Fibroblast of peridontal ligament (primary cell): Measurements from ENCODE around the gene ACBD7.
A peak's percentile ranks its signal among the peaks of the same experiment; 100 is the strongest.

ENCODE experiments used
- DNase-seq: peaks from one replicate; pipeline ENCODE4 v3.0.0-alpha.2; 2010; ENCODE audit errors: extremely low read depth

The ACBD7 gene

DNA sequence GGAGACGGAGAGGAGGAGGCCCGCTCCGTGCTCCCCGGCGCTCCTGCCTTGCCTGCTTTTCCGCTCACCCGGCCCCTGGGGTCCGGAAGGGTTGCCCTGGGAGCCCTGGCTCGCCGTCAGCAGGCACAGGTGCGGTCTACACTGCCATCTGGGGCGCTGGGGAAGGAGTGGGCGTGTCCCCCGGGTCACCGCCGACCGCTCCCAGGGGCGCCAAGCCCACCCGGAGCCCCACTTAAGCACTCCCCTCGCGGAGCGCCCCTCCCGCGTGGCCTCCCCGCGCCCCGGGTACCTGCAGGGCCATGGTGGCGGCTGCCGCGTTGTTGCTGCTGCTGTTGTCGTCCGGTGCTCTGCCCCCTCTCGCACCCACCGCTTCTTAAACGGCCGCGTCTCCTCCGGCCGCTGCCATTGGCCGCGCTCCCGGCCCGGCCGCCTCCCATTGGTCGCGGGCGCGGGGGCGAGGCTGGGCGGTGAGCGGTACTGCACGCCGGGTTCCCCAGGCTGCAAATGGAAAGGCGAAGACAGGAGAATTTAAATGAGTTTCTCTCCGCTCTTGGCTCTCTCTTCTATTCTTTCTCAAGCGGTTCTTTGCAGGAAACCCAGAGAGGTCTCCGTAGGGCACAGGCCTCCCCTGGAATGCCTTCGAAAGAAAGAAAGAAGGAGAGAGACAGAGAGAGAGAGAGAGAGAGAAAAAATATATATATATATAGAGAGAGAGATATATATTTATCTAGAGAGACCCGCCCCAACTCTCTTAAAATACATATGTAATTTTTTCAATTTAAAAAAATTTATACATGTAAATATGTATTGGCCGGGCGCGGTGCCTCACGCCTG is at the start of gene ACBD7:
ACBD7 (minus strand) TSS at position 349 of the 834 bp plus-strand sequence; CDS start at position 301, 48 bp downstream.
- peak; percentile 54 for DNase-seq

DNA sequence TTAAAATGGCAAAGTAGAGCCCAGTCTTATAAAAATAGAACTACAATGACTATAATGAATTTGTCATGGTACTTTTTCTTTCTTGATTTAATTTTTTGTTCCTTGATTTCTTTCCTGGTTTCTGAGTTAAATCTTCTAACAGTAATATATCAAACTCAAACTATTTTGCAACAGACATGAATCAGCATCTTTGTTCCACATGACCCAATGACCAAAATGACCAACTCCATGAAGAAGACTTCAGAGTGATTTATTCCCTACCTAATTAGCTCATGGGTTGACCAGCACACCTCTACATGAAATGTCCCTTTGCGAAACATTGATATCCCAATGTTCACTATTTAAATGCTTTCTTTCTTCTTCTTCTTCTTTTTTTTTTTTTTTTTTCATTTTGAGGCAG is 49.1 kb upstream of the ACBD7 start:
- DNase-seq = peak; percentile 68

DNA sequence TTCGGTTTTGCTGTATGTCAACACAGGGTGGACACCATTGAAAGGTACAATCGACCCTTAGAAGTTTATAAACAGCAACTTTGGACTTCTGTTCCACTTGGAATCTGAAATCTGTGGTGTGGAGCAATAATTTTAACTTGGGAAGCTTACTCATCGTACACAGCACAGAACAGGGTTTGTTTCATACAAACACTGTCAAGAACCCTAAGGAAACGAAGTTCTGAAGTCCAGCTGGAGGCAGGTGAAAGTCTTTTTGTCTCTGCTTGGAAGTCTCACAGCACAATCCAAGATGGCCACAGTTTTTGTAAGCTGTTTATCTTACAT is 48.4 kb upstream of the ACBD7 start:
- DNase-seq = peak; percentile 51

DNA sequence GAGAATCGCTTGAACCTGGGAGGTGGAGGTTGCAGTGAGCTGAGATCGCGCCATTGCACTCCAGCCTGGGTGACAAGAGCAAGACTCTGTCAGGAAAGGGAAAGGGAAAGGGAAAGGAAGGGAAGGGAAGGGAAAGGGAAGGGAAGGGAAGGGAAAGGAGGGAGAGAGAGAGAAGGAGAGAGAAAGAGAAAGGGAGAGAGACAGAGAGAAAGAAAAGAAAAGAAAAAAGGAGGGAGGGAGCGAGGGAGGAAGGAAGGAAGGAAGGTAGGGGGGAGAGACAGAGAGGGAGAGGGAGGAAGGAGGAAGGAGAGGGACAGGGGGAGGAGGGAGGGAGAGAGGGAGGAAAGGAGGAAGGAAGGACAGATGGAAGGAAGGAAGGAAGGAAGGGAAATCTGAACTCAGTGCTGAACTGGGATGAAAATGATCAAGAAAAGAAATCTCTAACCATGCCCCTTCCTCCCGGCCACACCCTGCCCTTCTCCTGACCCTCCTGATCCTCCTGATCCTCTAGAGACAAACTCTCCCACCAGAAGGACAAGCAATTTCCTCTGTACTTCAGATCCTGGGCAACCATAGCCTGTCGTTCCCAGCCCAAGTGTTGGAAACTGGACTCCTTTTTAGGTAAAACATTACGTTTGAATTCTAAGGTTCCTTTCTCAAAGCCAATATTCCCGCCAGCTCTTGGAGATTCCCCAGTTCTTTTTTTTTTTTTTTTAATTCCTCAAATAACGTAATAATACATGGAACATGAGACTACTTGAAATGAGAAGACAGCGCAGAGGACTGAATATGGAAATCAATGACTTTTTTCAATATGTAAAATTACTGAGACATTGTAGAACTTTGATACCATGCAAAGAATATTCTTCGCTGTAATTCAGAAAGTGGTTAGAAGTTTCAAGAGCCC is 47.8 kb upstream of the ACBD7 start:
- no peak for DNase-seq

DNA sequence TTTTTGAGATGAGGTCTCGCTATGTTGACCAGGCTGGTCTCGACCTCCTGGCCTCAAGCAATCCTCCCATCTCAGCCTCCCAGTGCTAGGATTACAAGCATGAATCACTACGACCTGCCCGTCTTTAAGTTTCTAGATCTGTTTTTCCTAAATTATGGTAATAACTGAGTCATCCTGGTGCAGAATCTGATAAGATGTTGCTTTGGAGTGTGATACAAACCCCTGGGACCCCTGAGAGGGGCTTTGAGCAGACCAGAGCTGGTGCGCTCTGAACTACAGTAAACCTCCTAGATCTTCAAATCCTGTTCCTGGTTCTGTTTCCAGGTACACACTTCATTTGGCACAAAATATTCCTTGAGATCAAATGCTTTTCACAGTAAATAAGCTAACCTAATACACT is 42.8 kb upstream of the ACBD7 start:
- DNase-seq = no peak

DNA sequence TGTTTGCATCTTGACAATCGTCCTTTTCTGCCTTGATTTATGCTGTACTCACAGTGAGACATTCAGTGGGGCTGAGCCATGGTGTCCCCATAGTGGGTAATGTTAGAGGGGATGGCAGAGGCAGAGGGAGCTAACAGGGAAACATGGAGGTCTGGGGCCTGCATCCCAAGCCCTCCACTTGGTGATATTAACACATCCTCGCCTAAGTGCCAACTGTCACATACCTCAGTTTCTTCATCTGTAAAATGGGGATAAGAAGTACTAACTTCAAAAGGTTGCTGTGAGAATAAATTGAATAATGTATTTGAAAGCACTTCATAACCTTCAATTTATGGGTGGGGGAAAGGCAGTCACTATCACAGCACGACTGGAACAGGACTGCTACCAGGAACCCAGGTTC is 36.3 kb upstream of the ACBD7 start:
- DNase-seq = no peak

DNA sequence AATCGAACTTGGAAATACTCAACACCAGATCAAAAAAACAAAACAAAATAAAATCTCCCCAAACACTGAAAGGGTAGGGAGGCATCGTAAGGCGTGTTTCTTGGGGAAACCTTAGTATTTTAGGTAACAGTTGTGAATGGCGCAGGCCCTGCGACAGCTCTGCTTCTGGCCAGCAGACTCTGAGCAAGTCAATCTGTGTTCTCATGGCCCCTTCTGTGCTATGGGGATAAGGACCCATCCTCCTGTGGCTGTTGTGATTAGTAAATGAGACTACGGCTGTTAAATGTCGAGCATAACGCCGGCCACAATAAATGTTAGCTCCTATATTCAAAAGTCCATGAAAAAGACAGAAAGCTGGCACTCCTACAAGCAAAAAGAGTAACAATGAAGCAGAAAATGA is 35.6 kb upstream of the ACBD7 start:
- DNase-seq = no peak

DNA sequence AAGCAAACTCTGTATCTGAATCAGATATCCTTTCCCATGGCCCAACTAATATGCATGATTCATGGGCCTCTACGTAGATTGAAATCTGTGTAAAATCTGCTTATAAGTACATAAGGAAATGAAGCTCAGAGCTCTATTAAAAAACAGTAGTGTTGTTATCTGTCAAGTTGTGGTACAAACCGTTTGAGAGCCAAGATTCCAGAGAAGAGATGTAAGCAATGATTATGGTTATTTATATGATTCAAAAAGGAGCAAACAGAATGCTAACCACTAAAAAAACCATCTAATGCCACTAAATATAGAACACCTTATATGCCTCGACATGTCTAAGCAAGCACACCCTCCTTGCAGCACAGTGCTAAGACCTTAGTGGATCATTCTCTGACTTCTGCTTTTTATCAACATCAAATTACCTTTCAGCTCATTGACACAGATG is 35.2 kb upstream of the ACBD7 start:
- DNase-seq = peak; percentile 78

DNA sequence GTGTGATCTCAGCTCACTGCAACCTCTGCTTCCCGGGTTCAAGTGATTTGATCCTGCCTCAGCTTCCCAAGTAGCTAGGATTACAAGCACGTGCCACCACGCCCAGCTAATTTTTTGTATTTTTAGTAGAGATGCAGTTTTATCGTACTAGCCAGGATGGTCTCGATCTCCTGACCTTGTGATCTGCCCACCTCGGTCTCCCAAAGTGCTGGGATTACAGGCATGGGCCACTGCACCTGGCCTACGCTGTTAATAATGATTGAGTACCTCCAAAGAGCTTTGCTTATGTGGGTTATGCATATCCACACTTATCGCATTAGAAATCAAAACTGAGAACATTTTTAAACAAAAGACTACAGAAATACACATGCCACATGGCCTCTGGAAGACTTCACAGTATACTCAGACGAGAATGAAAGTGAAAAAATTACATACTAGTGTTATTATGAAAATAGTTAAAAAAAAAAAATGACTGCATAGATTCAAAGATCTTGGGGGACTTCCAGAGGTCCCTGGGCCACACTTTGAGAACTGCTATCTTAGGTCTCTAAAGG is 34.0 kb upstream of the ACBD7 start:
- no peak for DNase-seq

DNA sequence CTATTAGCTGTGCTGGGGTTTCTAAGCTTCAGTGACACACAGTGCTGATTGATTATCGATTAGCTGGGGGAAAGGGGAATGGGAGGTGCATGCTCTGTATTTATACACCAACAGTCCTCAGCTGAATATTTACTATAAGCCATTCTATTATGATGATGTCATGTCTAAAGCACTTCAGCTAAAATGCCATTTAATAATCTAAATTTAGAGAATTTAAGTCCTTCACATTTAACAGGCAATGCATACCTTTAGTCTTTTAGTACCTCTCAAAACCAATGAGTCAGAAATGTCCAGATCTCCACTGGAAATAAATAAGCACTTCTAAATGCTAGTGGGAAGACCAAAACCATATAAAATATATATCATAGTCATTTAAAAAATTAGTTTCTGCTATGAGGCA is 33.1 kb upstream of the ACBD7 start:
- DNase-seq = no peak

DNA sequence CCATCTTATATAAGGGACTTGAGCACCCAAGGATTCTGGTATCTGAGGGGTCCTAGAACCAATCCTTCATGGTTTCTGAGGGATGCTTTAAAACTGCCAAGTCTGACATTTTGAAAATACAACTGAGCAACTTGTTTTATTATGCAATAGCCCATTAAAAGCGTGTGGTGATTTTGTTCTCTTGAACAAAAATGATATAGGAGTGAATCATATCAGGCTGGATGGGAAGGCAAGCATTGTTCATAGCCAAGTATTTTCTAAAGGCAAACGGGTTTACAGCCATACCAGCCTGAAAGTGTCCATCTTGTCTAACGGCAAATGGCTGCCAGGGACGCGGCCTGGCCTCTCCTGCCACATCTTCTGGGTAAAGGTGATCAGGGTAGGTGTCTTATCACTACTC is 31.9 kb upstream of the ACBD7 start:
- DNase-seq = peak; percentile 87

DNA sequence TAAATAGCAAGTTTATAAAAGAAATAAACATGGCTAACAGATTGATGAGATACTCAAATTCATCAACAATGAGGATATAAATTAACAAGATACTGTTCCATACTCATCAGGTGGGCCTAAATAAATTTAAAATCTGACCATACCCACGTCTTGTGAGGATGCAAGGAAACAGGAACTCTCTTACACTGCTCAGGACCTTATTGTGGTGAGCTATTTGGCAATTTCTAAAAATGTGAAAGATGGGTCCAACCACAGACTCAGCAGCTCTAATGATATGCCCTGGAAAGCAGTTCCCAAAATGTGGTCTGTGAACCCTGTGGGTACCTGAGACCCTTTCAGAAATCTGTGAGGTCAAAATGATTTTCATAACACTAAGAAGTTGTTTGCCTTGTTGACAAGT is 30.0 kb upstream of the ACBD7 start:
- DNase-seq = no peak

DNA sequence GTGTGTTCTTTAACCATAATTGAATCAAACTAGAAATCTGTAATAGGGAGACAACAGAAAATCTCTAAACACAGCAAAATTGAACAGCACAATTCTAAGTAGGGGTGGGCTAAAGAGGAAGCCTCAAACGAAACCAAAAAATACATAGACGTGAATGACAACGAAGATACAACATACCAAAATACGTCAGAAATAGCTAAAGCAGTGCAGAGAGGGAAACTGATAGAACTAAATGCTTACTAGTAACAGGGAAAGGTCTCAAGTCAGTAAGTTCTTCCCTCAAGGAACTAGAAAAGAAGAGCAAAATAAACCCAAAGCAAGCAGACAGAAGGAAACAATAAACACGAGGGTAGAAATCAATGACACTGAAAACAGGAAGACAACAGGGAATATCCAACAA is 27.6 kb upstream of the ACBD7 start:
- DNase-seq = no peak

DNA sequence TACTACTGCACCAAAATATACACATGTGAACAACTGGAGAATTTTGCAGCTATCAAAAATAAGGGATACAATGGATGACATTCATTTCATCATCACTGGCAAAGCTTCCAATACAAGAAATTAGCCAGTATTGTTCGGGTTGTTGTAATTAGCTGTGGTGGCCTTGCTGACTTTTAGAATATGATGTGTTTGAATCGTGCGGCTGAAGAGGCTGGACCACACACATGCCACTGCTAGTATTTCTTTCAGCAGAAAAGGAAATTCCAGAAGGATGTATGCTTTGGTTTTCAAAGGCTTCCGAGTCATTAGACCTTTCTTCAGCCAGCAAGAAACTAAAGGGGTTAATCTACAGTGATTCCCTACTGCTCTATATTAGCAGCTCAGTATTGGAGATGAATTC is 25.2 kb upstream of the ACBD7 start:
- no peak for DNase-seq

DNA sequence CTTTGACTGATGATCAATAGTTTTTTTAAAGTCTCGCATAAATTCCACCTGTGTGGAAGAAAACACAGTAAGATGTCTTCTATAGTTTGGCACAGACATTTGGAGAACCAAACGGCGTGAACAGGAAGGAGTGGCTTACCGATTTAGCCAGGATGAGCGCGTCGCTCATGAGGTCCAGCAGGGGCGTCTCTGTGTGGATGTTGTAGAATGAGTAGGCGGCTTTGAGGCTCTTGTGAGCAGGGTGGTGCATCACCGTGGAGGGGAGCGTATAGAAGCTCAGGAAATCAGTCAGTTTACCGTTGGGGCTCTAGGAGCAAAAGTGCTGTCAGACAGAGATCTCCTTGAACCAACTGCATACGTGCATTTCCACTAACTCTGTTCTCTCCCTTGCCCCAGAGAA is 24.1 kb upstream of the ACBD7 start:
- no peak for DNase-seq

DNA sequence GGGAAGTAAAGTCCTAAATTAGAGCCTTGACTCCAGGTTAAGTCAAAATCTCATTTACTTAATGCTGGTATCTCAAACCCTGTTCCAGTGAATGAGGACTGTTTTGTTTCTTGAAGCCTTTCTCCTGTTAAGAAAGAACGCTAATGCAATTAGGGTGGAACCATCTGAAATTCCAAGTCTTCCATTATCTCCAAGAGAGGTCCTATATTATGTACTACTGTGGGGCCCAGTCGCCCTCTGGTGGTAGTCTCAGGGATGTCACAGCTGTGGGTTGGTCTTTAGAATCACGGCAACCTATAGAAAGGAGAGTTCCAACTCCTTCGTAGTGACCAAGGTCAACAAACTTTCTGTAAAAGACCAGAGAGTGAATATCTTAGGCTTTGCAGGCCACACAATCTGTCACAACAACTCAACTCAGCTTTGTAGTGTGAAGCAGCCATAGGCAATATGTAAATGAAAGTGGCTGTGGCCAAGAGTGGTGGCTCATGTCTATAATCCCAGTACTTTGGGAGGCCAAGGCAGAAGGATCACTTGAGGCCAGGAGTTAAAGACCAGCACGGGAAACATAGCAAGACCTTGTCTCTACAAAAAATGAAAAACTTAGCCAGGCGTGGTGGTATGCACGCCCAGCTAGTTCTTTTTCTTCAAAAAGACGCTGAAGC is 17.9 kb upstream of the ACBD7 start:
- DNase-seq = peak; percentile 80

DNA sequence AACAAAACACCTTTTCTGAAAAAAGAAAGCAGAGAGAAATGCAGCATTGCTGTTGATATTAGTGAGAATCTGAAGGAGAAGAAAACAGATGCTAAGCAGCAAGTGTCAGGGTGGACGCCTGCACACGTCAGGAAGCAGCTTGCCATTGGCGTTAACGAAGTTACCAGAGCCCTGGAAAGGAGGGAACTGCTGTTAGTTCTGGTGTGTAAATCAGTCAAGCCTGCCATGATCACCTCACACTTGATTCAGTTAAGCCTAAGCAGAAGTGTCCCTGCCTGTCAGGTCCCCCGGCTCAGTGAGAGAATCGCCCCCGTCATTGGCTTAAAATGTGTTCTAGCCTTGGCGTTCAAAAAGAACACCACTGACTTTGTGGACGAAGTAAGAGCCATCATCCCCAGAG is 14.9 kb upstream of the ACBD7 start:
- DNase-seq = no peak

DNA sequence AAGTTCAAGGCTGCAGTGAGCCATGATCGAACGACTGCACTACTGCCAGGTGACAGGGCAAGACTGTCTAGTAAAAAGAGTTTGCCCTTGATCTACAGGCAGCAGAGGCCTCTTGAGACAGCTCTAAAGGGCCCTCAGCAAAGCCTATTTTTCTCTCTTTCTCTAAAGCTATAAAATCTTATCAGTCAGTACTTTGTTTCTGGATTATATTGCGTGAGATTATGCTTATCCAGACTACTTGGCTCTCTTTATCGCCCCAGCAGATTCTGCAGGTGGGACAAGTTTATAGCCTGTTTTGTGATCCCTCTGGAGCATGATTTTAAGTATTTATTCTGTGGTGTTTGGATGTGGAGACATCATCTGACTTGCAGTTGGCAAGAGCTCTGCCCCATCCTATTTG is 11.3 kb upstream of the ACBD7 start:
- no peak for DNase-seq

DNA sequence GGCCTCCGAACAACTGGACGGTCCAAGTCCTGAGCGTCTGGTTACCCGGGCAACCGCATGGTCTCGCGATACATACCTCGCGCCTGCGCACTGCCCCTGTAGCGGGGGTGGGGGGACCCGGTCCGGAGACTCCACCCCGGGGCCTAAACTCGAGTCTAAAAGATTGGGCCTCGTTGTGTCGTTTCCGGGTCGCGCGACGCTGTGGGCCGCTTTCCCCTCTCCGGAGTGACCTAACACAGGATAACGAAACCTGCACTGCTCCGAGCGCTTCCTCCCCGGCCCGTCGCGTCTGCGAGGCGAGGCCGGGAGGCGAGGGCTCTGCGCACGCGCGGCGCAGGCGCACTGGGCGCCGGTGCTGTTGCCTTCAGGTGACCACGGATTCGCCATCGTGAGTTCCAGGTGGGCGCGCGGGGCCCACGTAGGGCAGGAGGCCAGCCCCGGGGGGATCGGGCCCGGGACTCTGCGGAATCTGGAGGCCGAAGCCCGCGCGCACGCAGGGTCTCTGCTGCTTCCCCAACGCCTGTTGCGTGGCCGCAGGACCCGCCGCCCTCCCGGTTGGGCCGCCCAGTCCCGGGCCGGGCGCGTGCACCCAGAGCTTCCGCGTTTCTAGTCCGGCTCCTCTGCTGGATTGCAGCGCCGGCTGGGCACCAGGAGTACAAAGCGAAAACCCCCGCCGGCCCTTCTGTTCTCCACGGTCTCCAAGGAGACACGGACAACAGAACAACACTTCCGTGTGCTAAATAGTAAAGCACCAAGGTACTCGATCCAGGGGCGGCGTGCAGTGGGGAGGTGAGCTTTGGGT is 8.6 kb upstream of the ACBD7 start, which contains the start of gene RPP38:
RPP38 (plus strand) TSS at position 345 of the 802 bp plus-strand sequence. CDS start 5,960 bp downstream, outside the sequence.
- peak; percentile 94 for DNase-seq

DNA sequence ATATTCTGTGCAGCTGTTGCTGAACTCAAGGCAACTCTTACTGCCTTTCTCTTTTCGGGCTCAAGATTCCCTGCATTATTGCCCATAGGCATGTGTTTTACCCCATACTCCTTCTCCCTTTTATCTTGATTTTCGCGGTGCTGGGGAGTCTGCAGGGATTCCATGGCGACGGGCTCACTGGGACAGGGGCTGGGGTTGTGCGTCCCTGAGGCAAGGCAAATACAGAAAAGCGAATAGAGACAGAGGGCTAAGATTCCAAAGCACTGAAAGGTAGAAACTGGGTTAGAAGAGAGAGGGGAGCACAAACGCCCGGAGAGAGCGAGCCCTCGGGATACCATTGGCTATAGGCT is 8.1 kb upstream of the ACBD7 start:
- no peak for DNase-seq

DNA sequence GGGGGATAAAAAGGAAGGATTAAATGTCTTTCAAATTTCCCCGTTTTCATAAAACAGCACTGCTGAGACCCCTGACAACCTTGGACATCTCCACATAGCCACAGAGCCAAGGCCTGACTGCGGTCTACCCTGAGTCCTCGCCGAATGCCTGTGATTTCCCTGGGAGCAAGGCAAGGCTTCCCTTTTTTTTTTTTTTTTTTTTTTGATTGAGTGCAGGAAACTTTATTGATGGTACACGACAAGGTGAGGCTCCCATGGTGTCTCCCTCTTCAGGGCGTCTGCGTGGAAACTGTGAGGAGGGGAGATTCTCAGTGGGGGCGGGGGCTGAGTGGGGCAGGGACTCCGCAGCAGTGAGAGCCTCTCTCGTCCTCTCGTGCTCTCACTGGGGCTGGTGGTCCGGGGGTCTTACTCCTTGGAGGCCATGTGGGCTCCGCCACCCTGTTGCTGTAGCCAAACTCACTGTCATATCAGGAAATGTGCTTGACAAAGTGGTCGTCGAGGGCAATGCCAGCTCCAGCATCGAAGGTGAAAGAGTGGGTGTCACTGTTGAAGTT is 4.4 kb upstream of the ACBD7 start:
- DNase-seq = no peak
